Fibroblast of mammary gland (primary cell): ENCODE results near the gene NEURL2.

Experiments
- DNase-seq: peaks from one replicate; pipeline ENCODE4 v3.0.0-alpha.2; 2010; ENCODE audit warnings: low read depth
- H3K4me3 ChIP-seq: 2 replicates; pipeline ENCODE4 v1.5.1; 2011; ENCODE audit warnings: low read depth, mild to moderate bottlenecking, low read length, moderate library complexity; ENCODE audit not compliant: control insufficient read depth
- TF ChIP-seq, protein P1 (sequence below): conservative IDR thresholded peaks from 2 replicates; pipeline ENCODE4 v1.5.1; 2011; ENCODE audit warnings: low read depth, low read length, inconsistent platforms; ENCODE audit not compliant: control insufficient read depth, insufficient read depth

NEURL2 gene

DNA sequence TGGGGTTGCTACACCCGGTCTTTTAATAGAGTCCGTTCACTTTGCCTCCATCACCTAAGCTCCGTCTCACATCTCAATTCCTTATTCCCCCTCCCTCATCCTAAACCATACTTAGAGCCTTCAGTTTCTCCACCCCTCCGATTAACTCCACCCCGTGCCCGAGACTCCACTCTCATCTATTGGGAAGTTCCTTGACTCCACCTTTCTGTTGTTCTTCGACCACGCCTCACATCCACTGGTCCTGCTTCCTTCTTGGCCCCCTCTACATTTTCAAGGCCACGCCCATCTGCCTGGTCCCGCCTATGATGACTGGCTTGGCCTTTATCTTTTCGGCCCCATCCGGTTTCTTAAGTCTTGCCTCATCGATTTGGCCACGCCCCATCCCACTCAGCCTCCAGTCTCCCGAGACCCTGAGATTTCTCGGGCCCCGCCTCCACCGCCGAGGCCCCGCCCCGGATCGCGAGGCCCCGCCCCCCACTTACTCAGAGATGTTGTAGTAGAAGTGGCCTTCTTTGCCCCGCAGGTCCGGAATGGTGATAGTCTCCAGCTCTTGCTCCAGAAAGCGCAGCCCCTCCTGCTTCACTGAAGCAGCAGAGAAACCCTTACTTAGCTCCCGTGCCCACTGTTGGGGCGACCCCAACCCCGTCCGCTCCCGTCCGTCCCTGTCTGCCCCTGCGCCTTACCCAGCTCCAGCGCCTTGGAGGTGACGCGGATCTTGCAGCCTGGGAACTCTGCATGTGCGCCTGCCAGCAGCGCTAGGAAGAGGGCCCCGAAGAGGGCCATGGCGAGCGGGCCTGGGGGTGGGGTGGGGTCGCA, 19.9 kb upstream of the NEURL2 start:
- TF ChIP-seq, protein P1, sequence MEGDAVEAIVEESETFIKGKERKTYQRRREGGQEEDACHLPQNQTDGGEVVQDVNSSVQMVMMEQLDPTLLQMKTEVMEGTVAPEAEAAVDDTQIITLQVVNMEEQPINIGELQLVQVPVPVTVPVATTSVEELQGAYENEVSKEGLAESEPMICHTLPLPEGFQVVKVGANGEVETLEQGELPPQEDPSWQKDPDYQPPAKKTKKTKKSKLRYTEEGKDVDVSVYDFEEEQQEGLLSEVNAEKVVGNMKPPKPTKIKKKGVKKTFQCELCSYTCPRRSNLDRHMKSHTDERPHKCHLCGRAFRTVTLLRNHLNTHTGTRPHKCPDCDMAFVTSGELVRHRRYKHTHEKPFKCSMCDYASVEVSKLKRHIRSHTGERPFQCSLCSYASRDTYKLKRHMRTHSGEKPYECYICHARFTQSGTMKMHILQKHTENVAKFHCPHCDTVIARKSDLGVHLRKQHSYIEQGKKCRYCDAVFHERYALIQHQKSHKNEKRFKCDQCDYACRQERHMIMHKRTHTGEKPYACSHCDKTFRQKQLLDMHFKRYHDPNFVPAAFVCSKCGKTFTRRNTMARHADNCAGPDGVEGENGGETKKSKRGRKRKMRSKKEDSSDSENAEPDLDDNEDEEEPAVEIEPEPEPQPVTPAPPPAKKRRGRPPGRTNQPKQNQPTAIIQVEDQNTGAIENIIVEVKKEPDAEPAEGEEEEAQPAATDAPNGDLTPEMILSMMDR: no peak
- H3K4me3 ChIP-seq: peak overlapping the region; percentile 56
- DNase-seq: peak; percentile 100

DNA sequence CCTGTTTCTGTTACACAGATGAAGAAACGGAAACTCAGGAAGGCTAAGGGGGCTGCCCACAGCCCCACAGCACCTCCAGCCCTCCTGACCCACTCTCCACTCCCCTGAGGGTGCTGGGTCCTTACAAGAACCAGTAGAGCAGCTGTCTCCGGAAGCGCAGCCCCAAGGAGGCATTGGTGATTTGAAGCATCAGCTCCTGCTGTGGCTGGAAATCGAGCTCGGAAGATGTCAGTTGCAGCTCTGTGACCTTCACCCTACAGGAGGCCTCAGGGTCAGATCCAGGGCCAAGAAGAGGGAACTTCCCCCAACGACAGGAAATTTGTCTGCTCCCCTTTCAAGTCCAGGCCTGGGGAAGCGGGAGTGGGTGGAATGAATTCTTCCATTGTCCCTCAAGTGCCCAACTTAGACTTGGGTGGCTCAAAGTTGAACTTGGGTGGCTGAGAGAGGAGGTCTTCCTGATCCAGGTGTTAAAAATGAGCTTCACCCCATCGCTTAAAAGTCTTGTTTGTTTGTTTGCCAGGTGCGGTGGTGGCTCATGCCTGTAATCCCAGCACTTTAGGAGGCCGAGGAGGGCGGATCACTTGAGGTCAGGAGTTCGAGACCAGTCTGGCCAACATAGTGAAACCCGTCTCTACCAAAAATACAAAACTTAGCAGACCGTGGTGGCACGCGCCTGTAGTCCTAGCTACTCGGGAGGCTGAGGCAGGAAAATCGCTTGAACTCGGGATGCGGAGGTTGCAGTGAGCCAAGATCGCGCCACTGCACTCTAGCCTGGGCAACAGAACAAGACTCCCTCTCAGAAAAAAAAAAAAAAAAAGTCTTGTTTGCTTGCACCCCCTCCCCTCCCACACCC, 19.0 kb upstream of the NEURL2 start:
- TF ChIP-seq, protein P1: no peak
- DNase-seq: no peak
- H3K4me3 ChIP-seq: peak overlapping the region; percentile 30

DNA sequence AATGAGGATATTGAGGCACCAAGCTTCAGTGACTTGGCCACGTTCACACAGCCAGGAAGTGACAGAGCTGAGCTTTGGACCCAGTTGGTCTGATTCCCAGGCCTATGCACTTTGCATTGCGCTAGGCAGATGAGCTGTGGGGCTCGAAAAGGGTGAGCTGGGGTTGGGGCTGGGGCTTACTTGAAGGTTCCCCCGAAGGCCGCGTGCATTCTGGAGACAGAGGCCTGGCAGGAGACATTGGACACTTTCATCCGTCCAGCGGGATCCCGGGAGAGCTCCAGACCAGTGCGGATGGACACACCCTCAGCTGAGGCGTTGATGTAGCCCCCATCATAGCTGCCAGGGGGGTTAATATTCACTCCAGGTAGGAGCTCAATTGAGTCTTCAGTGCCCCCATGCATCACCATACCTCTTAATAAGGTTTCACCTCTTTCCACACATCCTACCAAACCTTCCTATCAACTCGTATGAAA, 18.4 kb upstream of the NEURL2 start:
- H3K4me3 ChIP-seq: no peak overlapping the region
- TF ChIP-seq, protein P1: no peak
- no peak for DNase-seq

DNA sequence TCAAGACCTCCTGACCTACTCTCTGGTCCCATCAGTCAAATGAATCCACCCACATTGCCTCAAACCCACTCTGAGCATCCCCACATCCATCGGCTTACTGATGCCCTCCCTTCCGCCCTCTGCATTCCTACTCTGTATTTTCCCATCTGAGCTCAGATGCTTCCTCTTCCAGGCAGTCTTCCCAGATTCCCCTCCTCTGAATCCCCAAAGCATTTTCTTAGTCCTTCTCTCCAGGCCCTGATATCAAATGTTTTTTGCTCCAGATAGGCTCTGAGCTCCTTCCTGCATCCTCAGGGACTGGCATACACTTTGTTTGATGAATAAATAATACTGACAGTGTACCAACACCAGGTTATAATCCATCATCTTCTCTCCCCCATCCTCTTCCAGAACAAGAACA, 17.1 kb upstream of the NEURL2 start:
- no peak overlapping the region for H3K4me3 ChIP-seq
- no peak for DNase-seq
- TF ChIP-seq, protein P1: no peak

DNA sequence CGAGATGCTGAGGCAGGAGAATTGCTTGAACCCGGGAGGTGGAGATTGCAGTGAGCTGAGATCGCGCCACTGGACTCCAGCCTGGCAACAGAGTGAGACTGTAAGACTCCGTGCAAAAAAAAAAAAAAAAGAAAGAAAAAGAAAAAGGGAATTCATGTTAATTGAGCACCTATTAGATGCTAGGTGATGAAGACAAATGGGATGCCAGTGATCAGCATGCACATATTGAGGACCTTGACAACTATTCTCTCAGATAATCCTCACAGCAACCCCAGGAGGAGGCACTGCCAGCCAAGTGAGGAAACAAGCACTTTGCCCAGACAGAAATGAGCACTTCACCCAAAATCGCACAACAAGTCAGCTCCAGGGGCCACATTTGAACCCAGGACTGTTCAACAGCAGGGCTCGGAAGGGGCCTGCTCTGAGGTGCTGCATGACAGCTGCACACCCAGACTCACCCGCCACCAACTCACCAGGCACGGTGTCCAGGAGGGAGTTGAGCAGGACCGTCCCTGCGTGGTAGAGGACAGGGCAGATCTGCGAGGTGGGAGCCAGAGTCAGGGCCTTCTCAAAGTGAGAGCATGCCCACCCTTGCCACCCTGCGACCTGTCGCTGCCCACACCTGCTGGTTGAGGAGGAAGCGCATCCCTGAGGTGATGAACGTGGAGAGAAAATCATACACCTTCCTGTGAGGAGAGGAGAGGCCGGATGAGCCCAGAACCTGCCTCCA, 16.4 kb upstream of the NEURL2 start:
- no peak overlapping the region for H3K4me3 ChIP-seq
- TF ChIP-seq, protein P1: no peak
- DNase-seq: no peak

DNA sequence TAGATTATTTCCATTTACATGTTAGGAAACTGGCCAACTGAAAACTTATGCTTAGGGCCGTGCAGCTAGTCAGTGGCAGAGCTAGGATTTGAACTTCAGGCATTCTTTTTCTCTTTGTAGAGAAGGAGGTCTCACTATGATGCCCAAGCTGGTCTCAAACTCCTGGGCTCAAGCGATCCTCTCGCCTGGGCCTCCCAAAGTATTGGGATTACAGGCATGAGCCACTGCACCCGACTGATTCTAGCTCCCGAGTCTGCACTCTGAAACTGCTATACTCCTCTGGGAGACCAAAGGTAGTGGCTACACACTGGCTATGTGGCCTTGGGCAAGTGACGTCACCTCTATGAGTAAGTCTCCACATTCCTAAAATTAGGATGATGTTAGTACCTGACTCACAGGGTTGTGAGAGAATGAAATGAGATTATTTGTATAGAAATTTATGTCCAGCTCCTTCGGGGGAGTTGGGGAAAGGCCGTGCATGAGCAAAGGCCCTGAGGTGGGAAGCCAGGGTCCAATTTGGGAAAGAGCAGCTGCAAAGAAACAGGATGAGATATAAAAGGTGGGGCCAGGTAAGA, 14.6 kb upstream of the NEURL2 start:
- peak; percentile 79 for DNase-seq
- TF ChIP-seq, protein P1: no peak
- H3K4me3 ChIP-seq: no peak overlapping the region
